Neural progenitor cell (in vitro differentiated cells): Measurements from ENCODE around the gene ASXL3.

ENCODE experiments used
- CTCF ChIP-seq: fragments of 200-600 bp; sonication (generic); IDR thresholded peaks from 2 replicates; pipeline ENCODE4 v1.5.1; 2017; ENCODE audit warnings: antibody characterized with exemption, mild to moderate bottlenecking
- EZH2 ChIP-seq: fragments of 200-600 bp; sonication (generic); IDR thresholded peaks from 2 replicates; pipeline ENCODE4 v1.6.1; 2017; ENCODE audit warnings: antibody characterized with exemption, mild to moderate bottlenecking, moderate library complexity
- EZH2phosphoT487 ChIP-seq: fragments of 200-600 bp; sonication (generic); IDR thresholded peaks from 2 replicates; pipeline ENCODE4 v1.6.1; 2017; ENCODE audit warnings: antibody characterized with exemption

- TF ChIP-seq CTCF (no peak), EZH2 (no peak), EZH2phosphoT487 (no peak)
These were observed 2.6 kb upstream of the ASXL3 start for GRCh38 chr18:33575451-33575850.
